Neuronal stem cell (in vitro differentiated cells): Measurements from ENCODE around the gene PPP1R26.

Source experiments
- DNase-seq: peaks from one replicate; pipeline ENCODE4 v3.0.0-alpha.2; 2013; ENCODE audit warnings: low spot score
- H2AFZ ChIP-seq: one replicate; pipeline ENCODE4 v1.6.1; 2013; ENCODE audit warnings: mild to moderate bottlenecking, low read length, inconsistent platforms
- H2AK5ac ChIP-seq: 2 replicates; pipeline ENCODE4 v1.6.1; 2013; ENCODE audit warnings: low read depth, mild to moderate bottlenecking, inconsistent platforms, low read length, moderate library complexity, mixed read lengths
- H2BK120ac ChIP-seq: 2 replicates; pipeline ENCODE4 v1.6.1; 2013; ENCODE audit warnings: low read depth, mild to moderate bottlenecking, inconsistent platforms, low read length, moderate library complexity, mixed read lengths
- H2BK12ac ChIP-seq: one replicate; pipeline ENCODE4 v1.6.1; 2013; ENCODE audit warnings: low read length, inconsistent platforms
- H2BK15ac ChIP-seq: 2 replicates; pipeline ENCODE4 v1.6.1; 2013; ENCODE audit warnings: mild to moderate bottlenecking, low read length, inconsistent platforms, mixed read lengths
- H2BK5ac ChIP-seq: one replicate; pipeline ENCODE4 v1.6.1; 2013; ENCODE audit warnings: inconsistent platforms, mild to moderate bottlenecking, low read length, moderate library complexity
- H3K14ac ChIP-seq: one replicate; pipeline ENCODE4 v1.6.1; 2013; ENCODE audit warnings: low read length, inconsistent platforms
- H3K18ac ChIP-seq: 2 replicates; pipeline ENCODE4 v1.6.1; 2013; ENCODE audit warnings: low read length, inconsistent platforms
- H3K23ac ChIP-seq: 2 replicates; pipeline ENCODE4 v1.6.1; 2013; ENCODE audit warnings: low read depth, mild to moderate bottlenecking, mixed read lengths, low read length, inconsistent platforms; ENCODE audit not compliant: poor library complexity
- H3K27ac ChIP-seq: replicated peaks from 3 replicates; pipeline ENCODE4 v1.5.1; 2013; ENCODE audit warnings: low read length, inconsistent platforms
- H3K27me3 ChIP-seq, 3 experiments: 2 replicates each; pipeline ENCODE4 v1.6.1; 2013; ENCODE audit warnings: low read length in 3 of 3, mild to moderate bottlenecking in 2 of 3, inconsistent platforms in 1 of 3, low read depth in 1 of 3, mixed read lengths in 1 of 3, moderate library complexity in 1 of 3; ENCODE audit not compliant: control insufficient read depth in 3 of 3, insufficient read depth in 3 of 3
- H3K36me3 ChIP-seq, 2 donors: replicated peaks in 1 of 2; 2 replicates each; pipeline ENCODE4 v1.6.1; 2013; ENCODE audit warnings: low read length in 2 of 2; ENCODE audit not compliant: control insufficient read depth in 2 of 2, insufficient read depth in 2 of 2
- H3K4ac ChIP-seq: 2 replicates; pipeline ENCODE4 v1.6.1; 2013; ENCODE audit warnings: inconsistent platforms, mild to moderate bottlenecking, low read length, moderate library complexity
- H3K4me1 ChIP-seq, 2 donors: 1 replicate in 1 of 2; 2 replicates in 1 of 2; pipeline ENCODE4 v1.6.1; 2013; ENCODE audit warnings: low read length in 2 of 2, low read depth in 1 of 2; ENCODE audit not compliant: control insufficient read depth in 2 of 2, insufficient read depth in 1 of 2
- H3K4me2 ChIP-seq: one replicate; pipeline ENCODE4 v1.6.1; 2013; ENCODE audit warnings: mild to moderate bottlenecking, low read length, inconsistent platforms; ENCODE audit not compliant: insufficient read depth, poor library complexity, severe bottlenecking
- H3K4me3 ChIP-seq, 2 donors: 2 replicates each; pipeline ENCODE4 v1.5.1; 2013; ENCODE audit warnings: low read length in 2 of 2, mild to moderate bottlenecking in 2 of 2, inconsistent platforms in 1 of 2, moderate library complexity in 1 of 2
- H3K79me1 ChIP-seq: one replicate; pipeline ENCODE4 v1.6.1; 2013; ENCODE audit warnings: low read depth, mild to moderate bottlenecking, inconsistent platforms, low read length, moderate library complexity
- H3K9ac ChIP-seq: one replicate; pipeline ENCODE4 v1.6.1; 2013; ENCODE audit warnings: mild to moderate bottlenecking, low read depth, low read length, inconsistent platforms; ENCODE audit not compliant: poor library complexity
- H3K9me3 ChIP-seq, 2 donors: replicated peaks in 1 of 2; 2 replicates each; pipeline versions ENCODE3 to v1.6.1; 2013; ENCODE audit warnings: low read length in 2 of 2, mild to moderate bottlenecking in 2 of 2, inconsistent platforms in 1 of 2, low read depth in 1 of 2, mixed read lengths in 1 of 2, moderate library complexity in 1 of 2; ENCODE audit not compliant: control insufficient read depth in 2 of 2, insufficient read depth in 1 of 2
- H4K8ac ChIP-seq: one replicate; pipeline ENCODE4 v1.6.1; 2013; ENCODE audit warnings: low read depth, mild to moderate bottlenecking, inconsistent platforms, low read length, moderate library complexity
- H4K91ac ChIP-seq: one replicate; pipeline ENCODE4 v1.6.1; 2013; ENCODE audit warnings: low read length, low read depth, mild to moderate bottlenecking, inconsistent platforms; ENCODE audit not compliant: poor library complexity
- WGBS, 2 donors: extraction: QIAGEN DNeasy Blood & Tissue Kit; methylation state at CpG; one replicate each; pipeline ENCODE4 v1.1.7; 2013; ENCODE audit warnings: missing lambda C conversion rate in 2 of 2, mixed read lengths in 1 of 2; ENCODE audit not compliant: insufficient read length in 2 of 2, insufficient replicate concordance in 1 of 2; ENCODE audit errors: extremely low coverage in 2 of 2; 5-methylcytosine and 5-hydroxymethylcytosine counted together

PPP1R26 gene

GRCh38 chr9:135482015-135482754, 2.6 kb downstream of the PPP1R26 start:
- H3K9ac ChIP-seq = no peak overlapping the region
- peaks cover 0 to 2% of the 10 kb centered on the region in 2 donors for H3K9me3 ChIP-seq
- no peaks in the 10 kb centered on the region for H3K27me3 ChIP-seq
- H4K91ac ChIP-seq = no peak overlapping the region
- H3K4me2 ChIP-seq = no peak overlapping the region
- no peak overlapping the region for H2BK12ac ChIP-seq
- H3K79me1 ChIP-seq = peaks cover 17% of the 10 kb centered on the region
- H2AK5ac ChIP-seq = no peak overlapping the region
- H2BK5ac ChIP-seq = no peak overlapping the region
- no CpG with 5 or more reads among the region's 8 CpGs for WGBS, 2 donors
- H2BK120ac ChIP-seq = no peak overlapping the region
- no peak overlapping the region for H2AFZ ChIP-seq
- H3K4me3 ChIP-seq = no peak overlapping the region
- no peak overlapping the region for H3K18ac ChIP-seq
- DNase-seq = no peak
- no peak overlapping the region for H3K4ac ChIP-seq
- no peak overlapping the region for H3K27ac ChIP-seq
- peaks cover 39 to 48% of the 10 kb centered on the region in 2 donors for H3K36me3 ChIP-seq
- no peak overlapping the region for H2BK15ac ChIP-seq
- no peak overlapping the region for H3K23ac ChIP-seq
- H4K8ac ChIP-seq = no peak overlapping the region
- no peak overlapping the region for H3K14ac ChIP-seq
- peaks cover 3 to 4% of the 10 kb centered on the region in 2 donors for H3K4me1 ChIP-seq

GRCh38 chr9:135484460-135485277, 5.1 kb downstream of the PPP1R26 start:
- Histone ChIP-seq H3K14ac (peak overlapping the region; percentile 21), H3K4me2 (no peak overlapping the region), H2BK5ac (no peak overlapping the region), H2BK12ac (no peak overlapping the region), H3K23ac (no peak overlapping the region), H4K91ac (no peak overlapping the region), H4K8ac (no peak overlapping the region), H3K27ac (no peak overlapping the region), H2BK15ac (no peak overlapping the region), H3K9me3 (peaks cover 0 to 2% of the 10 kb centered on the region in 2 donors), H2AK5ac (no peak overlapping the region), H3K18ac (no peak overlapping the region), H3K4me3 (no peak overlapping the region), H3K36me3 (peaks cover 52 to 63% of the 10 kb centered on the region in 2 donors), H3K4ac (no peak overlapping the region), H3K9ac (no peak overlapping the region), H3K79me1 (peaks cover 17% of the 10 kb centered on the region), H3K27me3 (no peaks in the 10 kb centered on the region), H2AFZ (no peak overlapping the region), H3K4me1 (peaks cover 3 to 4% of the 10 kb centered on the region in 2 donors), H2BK120ac (no peak overlapping the region)
- no CpG with 5 or more reads among the region's 47 CpGs for WGBS, 2 donors
- DNase-seq = no peak

GRCh38 chr9:135485385-135485784, 5.8 kb downstream of the PPP1R26 start:
- Histone ChIP-seq H2AK5ac (no peak overlapping the region), H3K9ac (no peak overlapping the region), H3K4ac (no peak overlapping the region), H3K18ac (no peak overlapping the region), H2BK5ac (no peak overlapping the region), H4K91ac (no peak overlapping the region), H3K36me3 (peaks cover 52 to 63% of the 10 kb centered on the region in 2 donors), H3K27ac (no peak overlapping the region), H3K14ac (no peak overlapping the region), H3K4me1 (peaks cover 3 to 4% of the 10 kb centered on the region in 2 donors), H2AFZ (no peak overlapping the region), H3K4me2 (no peak overlapping the region), H3K27me3 (no peaks in the 10 kb centered on the region), H4K8ac (no peak overlapping the region), H2BK15ac (no peak overlapping the region), H2BK12ac (no peak overlapping the region), H2BK120ac (no peak overlapping the region), H3K9me3 (peaks cover 0 to 2% of the 10 kb centered on the region in 2 donors), H3K4me3 (no peak overlapping the region), H3K23ac (no peak overlapping the region), H3K79me1 (peaks cover 16% of the 10 kb centered on the region)
- no CpG with 5 or more reads among the region's 25 CpGs for WGBS, 2 donors
- DNase-seq = no peak

- Histone ChIP-seq H2BK5ac (peak overlapping the region; percentile 19), H2BK12ac (no peak overlapping the region), H3K4ac (no peak overlapping the region), H2BK120ac (no peak overlapping the region), H4K8ac (no peak overlapping the region), H3K9me3 (peaks cover 0 to 2% of the 10 kb centered on the region in 2 donors), H2AK5ac (no peak overlapping the region), H3K23ac (no peak overlapping the region), H3K18ac (no peak overlapping the region), H3K36me3 (peaks cover 54 to 63% of the 10 kb centered on the region in 2 donors), H3K4me1 (peaks cover 2% of the 10 kb centered on the region in 2 donors), H2AFZ (no peak overlapping the region), H3K27me3 (no peaks in the 10 kb centered on the region), H3K9ac (no peak overlapping the region), H3K4me3 (no peak overlapping the region), H3K79me1 (peaks cover 13% of the 10 kb centered on the region), H2BK15ac (no peak overlapping the region), H3K27ac (no peak overlapping the region), H4K91ac (no peak overlapping the region), H3K14ac (no peak overlapping the region), H3K4me2 (no peak overlapping the region)
- no peak for DNase-seq
- no CpG with 5 or more reads among the region's 21 CpGs for WGBS, 2 donors
Observed at GRCh38 chr9:135485832-135486231, 6.2 kb downstream of the PPP1R26 start.
